HEK293 (cell line): ENCODE results near the gene FOXM1.

Experiments used
- EGR2 ChIP-seq: fragments of 450-650 bp; formaldehyde crosslinking; IDR thresholded peaks from 2 replicates; pipeline ENCODE4 v1.5.1; 2016; ENCODE audit warnings: low read depth, missing biosample characterization, missing genetic modification characterization
- KLF7 ChIP-seq: fragments of 450-650 bp; formaldehyde crosslinking; IDR thresholded peaks from 2 replicates; pipeline ENCODE4 v1.5.1; 2016; ENCODE audit warnings: missing biosample characterization, missing genetic modification characterization, borderline replicate concordance
- MZF1 ChIP-seq: fragments of 450-650 bp; formaldehyde crosslinking; IDR thresholded peaks from 2 replicates; pipeline ENCODE4 v1.5.1; 2017; ENCODE audit warnings: missing biosample characterization, missing genetic modification characterization, borderline replicate concordance
- OSR2 ChIP-seq: fragments of 450-650 bp; formaldehyde crosslinking; IDR thresholded peaks from 2 replicates; pipeline ENCODE4 v1.5.1; 2016; ENCODE audit warnings: missing biosample characterization, missing genetic modification characterization
- SCRT2 ChIP-seq: fragments of 450-650 bp; formaldehyde crosslinking; IDR thresholded peaks from 2 replicates; pipeline ENCODE4 v1.5.1; 2016; ENCODE audit warnings: missing biosample characterization, missing genetic modification characterization
- SP2 ChIP-seq: fragments of 450-650 bp; formaldehyde crosslinking; IDR thresholded peaks from 2 replicates; pipeline ENCODE4 v1.5.1; 2016; ENCODE audit warnings: missing biosample characterization, missing genetic modification characterization
- ZFP37 ChIP-seq: fragments of 450-650 bp; formaldehyde crosslinking; IDR thresholded peaks from 2 replicates; pipeline ENCODE4 v1.5.1; 2016; ENCODE audit warnings: missing biosample characterization, missing genetic modification characterization
- ZNF121 ChIP-seq: fragments of 450-650 bp; formaldehyde crosslinking; IDR thresholded peaks from 2 replicates; pipeline ENCODE4 v1.5.1; 2016; ENCODE audit warnings: missing biosample characterization, missing genetic modification characterization
- ZNF133 ChIP-seq: fragments of 450-650 bp; formaldehyde crosslinking; IDR thresholded peaks from 2 replicates; pipeline ENCODE4 v1.5.1; 2016; ENCODE audit warnings: missing biosample characterization, missing genetic modification characterization
- ZNF138 ChIP-seq: fragments of 450-650 bp; formaldehyde crosslinking; IDR thresholded peaks from 2 replicates; pipeline ENCODE4 v1.5.1; 2016; ENCODE audit warnings: missing biosample characterization, missing genetic modification characterization, borderline replicate concordance
- ZNF174 ChIP-seq: fragments of 450-650 bp; formaldehyde crosslinking; IDR thresholded peaks from 2 replicates; pipeline ENCODE4 v1.5.0; 2017; ENCODE audit warnings: missing biosample characterization, mild to moderate bottlenecking, missing genetic modification characterization
- ZNF184 ChIP-seq: fragments of 450-650 bp; IDR thresholded peaks from 2 replicates; pipeline ENCODE4 v1.5.1; 2018; ENCODE audit warnings: missing biosample characterization, mild to moderate bottlenecking, missing genetic modification characterization
- ZNF2 ChIP-seq: fragments of 450-650 bp; formaldehyde crosslinking; IDR thresholded peaks from 2 replicates; pipeline ENCODE4 v1.5.1; 2016; ENCODE audit warnings: missing biosample characterization, missing genetic modification characterization
- ZNF202 ChIP-seq: fragments of 450-650 bp; formaldehyde crosslinking; IDR thresholded peaks from 2 replicates; pipeline ENCODE4 v1.5.1; 2016; ENCODE audit warnings: missing biosample characterization, missing genetic modification characterization, borderline replicate concordance
- ZNF394 ChIP-seq: fragments of 450-650 bp; formaldehyde crosslinking; IDR thresholded peaks from 2 replicates; pipeline ENCODE4 v1.5.1; 2016; ENCODE audit warnings: missing biosample characterization, missing genetic modification characterization, mild to moderate bottlenecking, moderate library complexity, borderline replicate concordance
- ZNF398 ChIP-seq: fragments of 450-650 bp; formaldehyde crosslinking; IDR thresholded peaks from 2 replicates; pipeline ENCODE4 v1.5.1; 2017; ENCODE audit warnings: missing biosample characterization, missing genetic modification characterization
- ZNF426 ChIP-seq: fragments of 450-650 bp; formaldehyde crosslinking; IDR thresholded peaks from 2 replicates; pipeline ENCODE4 v1.5.1; 2017; ENCODE audit warnings: missing biosample characterization, missing genetic modification characterization, mild to moderate bottlenecking, inconsistent platforms, moderate library complexity
- ZNF548 ChIP-seq: fragments of 450-650 bp; formaldehyde crosslinking; IDR thresholded peaks from 2 replicates; pipeline ENCODE4 v1.5.1; 2016; ENCODE audit warnings: missing biosample characterization, missing genetic modification characterization
- ZNF558 ChIP-seq: fragments of 450-650 bp; formaldehyde crosslinking; IDR thresholded peaks from 2 replicates; pipeline ENCODE4 v1.5.1; 2016; ENCODE audit warnings: missing biosample characterization, missing genetic modification characterization
- ZNF561 ChIP-seq: fragments of 450-650 bp; IDR thresholded peaks from 2 replicates; pipeline ENCODE4 v1.5.1; 2018; ENCODE audit warnings: missing biosample characterization, missing genetic modification characterization, borderline replicate concordance
- ZNF596 ChIP-seq: fragments of 450-650 bp; IDR thresholded peaks from 2 replicates; pipeline ENCODE4 v1.5.0; 2018; ENCODE audit warnings: missing biosample characterization, mild to moderate bottlenecking, missing genetic modification characterization, moderate library complexity
- ZNF600 ChIP-seq: fragments of 450-650 bp; formaldehyde crosslinking; IDR thresholded peaks from 2 replicates; pipeline ENCODE4 v1.5.1; 2016; ENCODE audit warnings: missing biosample characterization, missing genetic modification characterization
- ZNF658 ChIP-seq: fragments of 450-650 bp; formaldehyde crosslinking; IDR thresholded peaks from 2 replicates; pipeline ENCODE4; 2016; ENCODE audit warnings: missing biosample characterization, missing genetic modification characterization
- ZNF704 ChIP-seq: fragments of 450-650 bp; formaldehyde crosslinking; IDR thresholded peaks from 2 replicates; pipeline ENCODE4 v1.5.1; 2016; ENCODE audit warnings: missing biosample characterization, missing genetic modification characterization
- ZNF768 ChIP-seq: fragments of 450-650 bp; formaldehyde crosslinking; IDR thresholded peaks from 2 replicates; pipeline ENCODE4 v1.5.1; 2018; ENCODE audit warnings: missing biosample characterization, mild to moderate bottlenecking, missing genetic modification characterization
- ZNF776 ChIP-seq: fragments of 450-650 bp; formaldehyde crosslinking; IDR thresholded peaks from 2 replicates; pipeline ENCODE4 v1.5.0; 2017; ENCODE audit warnings: missing biosample characterization, missing genetic modification characterization, borderline replicate concordance
- ZSCAN18 ChIP-seq: fragments of 450-650 bp; formaldehyde crosslinking; IDR thresholded peaks from 2 replicates; pipeline ENCODE4 v1.5.1; 2016; ENCODE audit warnings: missing biosample characterization, missing genetic modification characterization
- ZSCAN30 ChIP-seq: fragments of 450-650 bp; IDR thresholded peaks from 2 replicates; pipeline ENCODE4 v1.5.1; 2018; ENCODE audit warnings: missing biosample characterization, mild to moderate bottlenecking, missing genetic modification characterization, moderate library complexity
- TF ChIP-seq, protein P1 (sequence below): fragments of 450-650 bp; formaldehyde crosslinking; IDR thresholded peaks from 2 replicates; pipeline ENCODE4 v1.5.0; 2017; ENCODE audit warnings: missing biosample characterization, missing genetic modification characterization, borderline replicate concordance
- TF ChIP-seq, protein P2 (sequence below): fragments of 450-650 bp; formaldehyde crosslinking; IDR thresholded peaks from 2 replicates; pipeline ENCODE4 v1.5.1; 2016; ENCODE audit warnings: missing biosample characterization, missing genetic modification characterization
- TF ChIP-seq, protein P3 (sequence below): fragments of 450-650 bp; IDR thresholded peaks from 2 replicates; pipeline ENCODE4 v1.5.1; 2018; ENCODE audit warnings: missing biosample characterization, missing genetic modification characterization

FOXM1 gene

GRCh38 chr12:2893007-2893406 is 16.0 kb upstream of the FOXM1 start (continued):
- TF ChIP-seq ZNF398 (tag by site-specific recombination), result no peak
- TF ChIP-seq ZNF561, result no peak
- TF ChIP-seq ZNF2, result 0 out of 2 replicates have a peak, but pooled peaks have one; percentile 46
- no peak for TF ChIP-seq EGR2 (tag by site-specific recombination)
- no peak for TF ChIP-seq ZNF704 (tag by site-specific recombination)
- no peak for TF ChIP-seq KLF7 (tag by site-specific recombination)
- no peak for TF ChIP-seq SP2
- no peak for TF ChIP-seq ZNF426 (tag by site-specific recombination)
- TF ChIP-seq SCRT2 (tag by site-specific recombination), result no peak
- TF ChIP-seq ZNF658, result no peak
- no peak for TF ChIP-seq ZNF121 (tag by site-specific recombination)
- TF ChIP-seq ZNF768 (tag by site-specific recombination), result no peak
- peak; percentile 22; the same call in 1 of the 2 replicates for TF ChIP-seq ZNF394 (tag by site-specific recombination)
- peak; percentile 18; the same call in 1 of the 2 replicates for TF ChIP-seq OSR2 (tag by site-specific recombination)
- TF ChIP-seq, protein P1, sequence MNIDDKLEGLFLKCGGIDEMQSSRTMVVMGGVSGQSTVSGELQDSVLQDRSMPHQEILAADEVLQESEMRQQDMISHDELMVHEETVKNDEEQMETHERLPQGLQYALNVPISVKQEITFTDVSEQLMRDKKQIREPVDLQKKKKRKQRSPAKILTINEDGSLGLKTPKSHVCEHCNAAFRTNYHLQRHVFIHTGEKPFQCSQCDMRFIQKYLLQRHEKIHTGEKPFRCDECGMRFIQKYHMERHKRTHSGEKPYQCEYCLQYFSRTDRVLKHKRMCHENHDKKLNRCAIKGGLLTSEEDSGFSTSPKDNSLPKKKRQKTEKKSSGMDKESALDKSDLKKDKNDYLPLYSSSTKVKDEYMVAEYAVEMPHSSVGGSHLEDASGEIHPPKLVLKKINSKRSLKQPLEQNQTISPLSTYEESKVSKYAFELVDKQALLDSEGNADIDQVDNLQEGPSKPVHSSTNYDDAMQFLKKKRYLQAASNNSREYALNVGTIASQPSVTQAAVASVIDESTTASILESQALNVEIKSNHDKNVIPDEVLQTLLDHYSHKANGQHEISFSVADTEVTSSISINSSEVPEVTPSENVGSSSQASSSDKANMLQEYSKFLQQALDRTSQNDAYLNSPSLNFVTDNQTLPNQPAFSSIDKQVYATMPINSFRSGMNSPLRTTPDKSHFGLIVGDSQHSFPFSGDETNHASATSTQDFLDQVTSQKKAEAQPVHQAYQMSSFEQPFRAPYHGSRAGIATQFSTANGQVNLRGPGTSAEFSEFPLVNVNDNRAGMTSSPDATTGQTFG, result no peak
- TF ChIP-seq ZNF202 (tag by site-specific recombination), result no peak
- TF ChIP-seq ZNF184 (tag by site-specific recombination), result no peak
- TF ChIP-seq ZSCAN18 (tag by site-specific recombination), result no peak
- TF ChIP-seq ZFP37 (tag by site-specific recombination), result no peak
- TF ChIP-seq, protein P2, sequence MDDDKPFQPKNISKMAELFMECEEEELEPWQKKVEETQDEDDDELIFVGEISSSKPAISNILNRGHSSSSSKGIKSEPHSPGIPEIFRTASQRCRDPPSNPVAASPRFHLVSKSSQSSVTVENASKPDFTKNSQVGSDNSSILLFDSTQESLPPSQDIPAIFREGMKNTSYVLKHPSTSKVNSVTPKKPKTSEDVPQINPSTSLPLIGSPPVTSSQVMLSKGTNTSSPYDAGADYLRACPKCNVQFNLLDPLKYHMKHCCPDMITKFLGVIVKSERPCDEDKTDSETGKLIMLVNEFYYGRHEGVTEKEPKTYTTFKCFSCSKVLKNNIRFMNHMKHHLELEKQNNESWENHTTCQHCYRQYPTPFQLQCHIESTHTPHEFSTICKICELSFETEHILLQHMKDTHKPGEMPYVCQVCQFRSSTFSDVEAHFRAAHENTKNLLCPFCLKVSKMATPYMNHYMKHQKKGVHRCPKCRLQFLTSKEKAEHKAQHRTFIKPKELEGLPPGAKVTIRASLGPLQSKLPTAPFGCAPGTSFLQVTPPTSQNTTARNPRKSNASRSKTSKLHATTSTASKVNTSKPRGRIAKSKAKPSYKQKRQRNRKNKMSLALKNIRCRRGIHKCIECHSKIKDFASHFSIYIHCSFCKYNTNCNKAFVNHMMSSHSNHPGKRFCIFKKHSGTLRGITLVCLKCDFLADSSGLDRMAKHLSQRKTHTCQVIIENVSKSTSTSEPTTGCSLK (tag by site-specific recombination), result no peak
- TF ChIP-seq ZNF174, result no peak
- no peak; the same call in 1 of the 2 replicates for TF ChIP-seq MZF1 (tag by site-specific recombination)
- TF ChIP-seq ZNF600 (tag by site-specific recombination), result peak; percentile 35; the same call in 1 of the 2 replicates
- no peak for TF ChIP-seq ZNF596 (tag by site-specific recombination)
- no peak for TF ChIP-seq ZNF138 (tag by site-specific recombination)
- TF ChIP-seq ZNF558 (tag by site-specific recombination), result no peak
- no peak for TF ChIP-seq ZNF133 (tag by site-specific recombination)
- no peak for TF ChIP-seq ZNF776 (tag by site-specific recombination)
- TF ChIP-seq, protein P3, sequence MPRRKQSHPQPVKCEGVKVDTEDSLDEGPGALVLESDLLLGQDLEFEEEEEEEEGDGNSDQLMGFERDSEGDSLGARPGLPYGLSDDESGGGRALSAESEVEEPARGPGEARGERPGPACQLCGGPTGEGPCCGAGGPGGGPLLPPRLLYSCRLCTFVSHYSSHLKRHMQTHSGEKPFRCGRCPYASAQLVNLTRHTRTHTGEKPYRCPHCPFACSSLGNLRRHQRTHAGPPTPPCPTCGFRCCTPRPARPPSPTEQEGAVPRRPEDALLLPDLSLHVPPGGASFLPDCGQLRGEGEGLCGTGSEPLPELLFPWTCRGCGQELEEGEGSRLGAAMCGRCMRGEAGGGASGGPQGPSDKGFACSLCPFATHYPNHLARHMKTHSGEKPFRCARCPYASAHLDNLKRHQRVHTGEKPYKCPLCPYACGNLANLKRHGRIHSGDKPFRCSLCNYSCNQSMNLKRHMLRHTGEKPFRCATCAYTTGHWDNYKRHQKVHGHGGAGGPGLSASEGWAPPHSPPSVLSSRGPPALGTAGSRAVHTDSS, result no peak
- TF ChIP-seq ZSCAN30 (tag by site-specific recombination), result no peak
- TF ChIP-seq ZNF548 (tag by site-specific recombination), result no peak
